AG04449 (cell line): ENCODE data around the gene PCDHGB5.

ENCODE experiments used
- CTCF ChIA-PET: fragments of 350-600 bp; formaldehyde crosslinking; extraction: SDS; loops from one replicate; lab custom pipeline; 2021; ENCODE audit warnings: antibody characterized with exemption; lab: Yijun Ruan, JAX
- POLR2A ChIA-PET: fragments of 400-600, 350-600 bp; formaldehyde crosslinking; extraction: SDS; loops from one replicate; lab custom pipeline; 2020; ENCODE audit warnings: antibody characterized with exemption, inconsistent platforms; lab: Yijun Ruan, JAX
- DNase-seq: peaks from one replicate; pipeline ENCODE4 v3.0.0-alpha.2; 2010; ENCODE audit warnings: low read depth, low spot score
- H3K4me3 ChIP-seq: 2 replicates; pipeline ENCODE4 v1.5.1; 2011; ENCODE audit warnings: low read depth, mild to moderate bottlenecking, control low read depth, low read length
- CTCF ChIP-seq: IDR thresholded peaks from one replicate; pipeline ENCODE4 v1.5.1; 2011; ENCODE audit warnings: mild to moderate bottlenecking, moderate library complexity, low read length, control low read depth, inconsistent platforms; ENCODE audit not compliant: insufficient read depth; ENCODE audit errors: missing control alignments

PCDHGB5 gene

GRCh38 chr5:141437221-141437620 is 39.5 kb downstream of the PCDHGB5 start:
- no peak for DNase-seq
- no peak for TF ChIP-seq CTCF
- no peak overlapping the region for H3K4me3 ChIP-seq
- ChIA-PET POLR2A (interaction anchor here (0.9 to 1.2 kb wide), 3 partner anchors 39 to 84 kb away, joined by 4 to 6 read pairs (median 5); partner anchors contain the start of genes PCDHGC3 and PCDHGC5), CTCF (interaction anchor here (1.0 to 5.0 kb wide), 10 partner anchors 10 to 127 kb away, joined by 3 to 35 read pairs (median 4); partner anchors contain the start of gene PCDHGA11)

- TF ChIP-seq CTCF, result no peak
- no peak overlapping the region for H3K4me3 ChIP-seq
- CTCF ChIA-PET, result interaction anchor here (0.8 to 5.0 kb wide), 11 partner anchors 9 to 118 kb away, joined by 3 to 35 read pairs (median 4); partner anchors contain the start of genes PCDHGA10, PCDHGA11, PCDHGA12 and PCDHGB7
- POLR2A ChIA-PET, result interaction anchor here (0.7 kb wide), 1 partner anchor 118 kb away, joined by 4 read pairs; no protein-coding TSS in a partner anchor
- DNase-seq, result no peak
Measured at GRCh38 chr5:141439411-141440141, 41.8 kb downstream of the PCDHGB5 start.

GRCh38 chr5:141440341-141440740 is 42.6 kb downstream of the PCDHGB5 start:
- CTCF ChIA-PET, result interaction anchor here (0.8 to 5.0 kb wide), 5 partner anchors 10 to 118 kb away, joined by 3 to 35 read pairs (median 12); partner anchors contain the start of genes PCDHGA10 and PCDHGA12
- no peak for DNase-seq
- no peak for TF ChIP-seq CTCF
- no peak overlapping the region for H3K4me3 ChIP-seq
- POLR2A ChIA-PET, result no interaction called here

GRCh38 chr5:141441571-141442170 is 43.9 kb downstream of the PCDHGB5 start:
- H3K4me3 ChIP-seq, result no peak overlapping the region
- no peak for TF ChIP-seq CTCF
- POLR2A ChIA-PET, result no interaction called here
- no peak for DNase-seq
- CTCF ChIA-PET, result interaction anchor here (0.5 to 2.4 kb wide), 4 partner anchors 83 to 122 kb away, joined by 3 to 9 read pairs (median 3); partner anchors contain the start of gene PCDHGA1
